HL-60 (cell line): ENCODE measurements around the gene AOPEP.

Experiments used
- POLR2AphosphoS5 ChIP-seq: IDR thresholded peaks from 2 replicates; pipeline ENCODE4 v1.6.1; 2012; ENCODE audit warnings: low read depth
- TF ChIP-seq, protein P1 (sequence below): IDR thresholded peaks from 2 replicates; pipeline ENCODE4 v1.6.1; 2012; ENCODE audit warnings: low read depth; ENCODE audit not compliant: insufficient replicate concordance
- TF ChIP-seq, protein P2 (sequence below): IDR thresholded peaks from one replicate; pipeline ENCODE4 v1.5.1; 2011; ENCODE audit warnings: low read length, control low read depth, inconsistent platforms; ENCODE audit not compliant: insufficient read depth

DNA sequence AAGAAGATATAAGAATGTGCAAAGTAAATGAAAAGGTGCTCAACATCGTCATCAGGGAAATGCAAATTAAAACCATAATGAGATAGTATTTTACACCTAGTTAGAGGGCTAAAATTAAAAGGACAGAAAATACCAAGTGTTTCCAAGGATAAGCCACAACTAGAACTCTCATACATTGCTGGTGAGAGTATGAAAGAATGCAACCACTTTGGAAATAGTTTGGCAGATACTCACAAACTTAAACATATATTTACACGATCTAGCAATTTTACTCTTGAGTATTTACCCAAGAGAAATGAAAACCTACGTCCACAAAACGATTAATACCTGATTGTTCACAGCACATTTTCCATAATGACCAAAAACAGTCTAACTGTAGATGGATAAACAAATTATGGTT is 51.5 kb downstream of the AOPEP start:
- TF ChIP-seq, protein P1, sequence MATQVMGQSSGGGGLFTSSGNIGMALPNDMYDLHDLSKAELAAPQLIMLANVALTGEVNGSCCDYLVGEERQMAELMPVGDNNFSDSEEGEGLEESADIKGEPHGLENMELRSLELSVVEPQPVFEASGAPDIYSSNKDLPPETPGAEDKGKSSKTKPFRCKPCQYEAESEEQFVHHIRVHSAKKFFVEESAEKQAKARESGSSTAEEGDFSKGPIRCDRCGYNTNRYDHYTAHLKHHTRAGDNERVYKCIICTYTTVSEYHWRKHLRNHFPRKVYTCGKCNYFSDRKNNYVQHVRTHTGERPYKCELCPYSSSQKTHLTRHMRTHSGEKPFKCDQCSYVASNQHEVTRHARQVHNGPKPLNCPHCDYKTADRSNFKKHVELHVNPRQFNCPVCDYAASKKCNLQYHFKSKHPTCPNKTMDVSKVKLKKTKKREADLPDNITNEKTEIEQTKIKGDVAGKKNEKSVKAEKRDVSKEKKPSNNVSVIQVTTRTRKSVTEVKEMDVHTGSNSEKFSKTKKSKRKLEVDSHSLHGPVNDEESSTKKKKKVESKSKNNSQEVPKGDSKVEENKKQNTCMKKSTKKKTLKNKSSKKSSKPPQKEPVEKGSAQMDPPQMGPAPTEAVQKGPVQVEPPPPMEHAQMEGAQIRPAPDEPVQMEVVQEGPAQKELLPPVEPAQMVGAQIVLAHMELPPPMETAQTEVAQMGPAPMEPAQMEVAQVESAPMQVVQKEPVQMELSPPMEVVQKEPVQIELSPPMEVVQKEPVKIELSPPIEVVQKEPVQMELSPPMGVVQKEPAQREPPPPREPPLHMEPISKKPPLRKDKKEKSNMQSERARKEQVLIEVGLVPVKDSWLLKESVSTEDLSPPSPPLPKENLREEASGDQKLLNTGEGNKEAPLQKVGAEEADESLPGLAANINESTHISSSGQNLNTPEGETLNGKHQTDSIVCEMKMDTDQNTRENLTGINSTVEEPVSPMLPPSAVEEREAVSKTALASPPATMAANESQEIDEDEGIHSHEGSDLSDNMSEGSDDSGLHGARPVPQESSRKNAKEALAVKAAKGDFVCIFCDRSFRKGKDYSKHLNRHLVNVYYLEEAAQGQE, result no peak
- TF ChIP-seq, protein P2, sequence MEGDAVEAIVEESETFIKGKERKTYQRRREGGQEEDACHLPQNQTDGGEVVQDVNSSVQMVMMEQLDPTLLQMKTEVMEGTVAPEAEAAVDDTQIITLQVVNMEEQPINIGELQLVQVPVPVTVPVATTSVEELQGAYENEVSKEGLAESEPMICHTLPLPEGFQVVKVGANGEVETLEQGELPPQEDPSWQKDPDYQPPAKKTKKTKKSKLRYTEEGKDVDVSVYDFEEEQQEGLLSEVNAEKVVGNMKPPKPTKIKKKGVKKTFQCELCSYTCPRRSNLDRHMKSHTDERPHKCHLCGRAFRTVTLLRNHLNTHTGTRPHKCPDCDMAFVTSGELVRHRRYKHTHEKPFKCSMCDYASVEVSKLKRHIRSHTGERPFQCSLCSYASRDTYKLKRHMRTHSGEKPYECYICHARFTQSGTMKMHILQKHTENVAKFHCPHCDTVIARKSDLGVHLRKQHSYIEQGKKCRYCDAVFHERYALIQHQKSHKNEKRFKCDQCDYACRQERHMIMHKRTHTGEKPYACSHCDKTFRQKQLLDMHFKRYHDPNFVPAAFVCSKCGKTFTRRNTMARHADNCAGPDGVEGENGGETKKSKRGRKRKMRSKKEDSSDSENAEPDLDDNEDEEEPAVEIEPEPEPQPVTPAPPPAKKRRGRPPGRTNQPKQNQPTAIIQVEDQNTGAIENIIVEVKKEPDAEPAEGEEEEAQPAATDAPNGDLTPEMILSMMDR, result no peak
- no peak for TF ChIP-seq POLR2AphosphoS5
